ENCODE data around the gene NUMA1.

Gene NUMA1

GRCh38 chr11:72004515-72005346 is 75.6 kb downstream of the NUMA1 start:
- in situ Hi-C loops (cut with MboI; ENCODE audit: low sequenced_read_pairs), result no loop called here

GRCh38 chr11:72003776-72004171 is 76.6 kb downstream of the NUMA1 start:
- in situ Hi-C loops (cut with MboI; ENCODE audit: low sequenced_read_pairs), result no loop called here

GRCh38 chr11:72002841-72003775 is 77.2 kb downstream of the NUMA1 start:
- in situ Hi-C loops (cut with MboI; ENCODE audit: low sequenced_read_pairs), result no loop called here

GRCh38 chr11:72001834-72002591 is 78.3 kb downstream of the NUMA1 start:
- in situ Hi-C loops (cut with MboI; ENCODE audit: low sequenced_read_pairs), result no loop called here

GRCh38 chr11:72001285-72001684 is 79.1 kb downstream of the NUMA1 start:
- in situ Hi-C loops (cut with MboI; ENCODE audit: low sequenced_read_pairs), result no loop called here

- in situ Hi-C loops (cut with MboI; ENCODE audit: low sequenced_read_pairs), result no loop called here
Measured at GRCh38 chr11:72000202-72000867, 80.0 kb downstream of the NUMA1 start.

- in situ Hi-C loops (cut with MboI; ENCODE audit: low sequenced_read_pairs), result no loop called here
Measured at GRCh38 chr11:71999798-72000197, 80.5 kb downstream of the NUMA1 start.

- in situ Hi-C loops (cut with MboI; ENCODE audit: low sequenced_read_pairs), result no loop called here
Measured at GRCh38 chr11:71999362-71999761, 81.0 kb downstream of the NUMA1 start.

GRCh38 chr11:71998649-71999310 is 81.6 kb downstream of the NUMA1 start, which contains the start of gene IL18BP:
Gene IL18BP (plus strand): TSS chr11:71998909. CDS start chr11:71999985, 1,076 bp downstream.
- in situ Hi-C loops (cut with MboI; ENCODE audit: low sequenced_read_pairs), result no loop called here

- in situ Hi-C loops (cut with MboI; ENCODE audit: low sequenced_read_pairs), result no loop called here
Measured at GRCh38 chr11:71998061-71998460, 82.3 kb downstream of the NUMA1 start.

GRCh38 chr11:71997594-71997993 is 82.7 kb downstream of the NUMA1 start:
- in situ Hi-C loops (cut with MboI; ENCODE audit: low sequenced_read_pairs), result no loop called here

GRCh38 chr11:71996946-71997345 is 83.4 kb downstream of the NUMA1 start:
- in situ Hi-C loops (cut with MboI; ENCODE audit: low sequenced_read_pairs), result no loop called here

GRCh38 chr11:71996517-71996916 is 83.8 kb downstream of the NUMA1 start:
- in situ Hi-C loops (cut with MboI; ENCODE audit: low sequenced_read_pairs), result no loop called here

- in situ Hi-C loops (cut with MboI; ENCODE audit: low sequenced_read_pairs), result no loop called here
Measured at GRCh38 chr11:71995726-71996291, 84.5 kb downstream of the NUMA1 start.

- in situ Hi-C loops (cut with MboI; ENCODE audit: low sequenced_read_pairs), result no loop called here
Measured at GRCh38 chr11:71994786-71995185, 85.6 kb downstream of the NUMA1 start.

- in situ Hi-C loops (cut with MboI; ENCODE audit: low sequenced_read_pairs), result no loop called here
Measured at GRCh38 chr11:71992136-71992730, 88.1 kb downstream of the NUMA1 start.

- in situ Hi-C loops (cut with MboI; ENCODE audit: low sequenced_read_pairs), result no loop called here
Measured at GRCh38 chr11:71991494-71991893, 88.8 kb downstream of the NUMA1 start.

GRCh38 chr11:71990701-71991100 is 89.6 kb downstream of the NUMA1 start:
- in situ Hi-C loops (cut with MboI; ENCODE audit: low sequenced_read_pairs), result no loop called here

GRCh38 chr11:71988050-71988449 is 92.3 kb downstream of the NUMA1 start:
- in situ Hi-C loops (cut with MboI; ENCODE audit: low sequenced_read_pairs), result no loop called here

All from HL-60/S4 treated with phorbol 12-myristate 13-acetate at 8.2 ng/mL for 4 days and 3 days (cell line).